K562 (cell line): Measurements from ENCODE around the gene PSMD9. TPM values are rescaled to one million over a fixed set of nuclear protein-coding genes. Genes with fewer than 3 reads are reported as not detected.

Source experiments
- ATAC-seq: fragments of 200-7000 bp; cut with Tn5 transposase; 3 replicates; pipeline ENCODE4 v1.9.1; 2020; ENCODE audit warnings: moderate library complexity
- BruUV-seq: library from RNA; stranded (reverse); fragments of 400-500 nt; replicated peaks from 2 replicates; lab custom pipeline; 2021; lab: Mats Ljungman, UMichigan
- CTCF ChIA-PET: fragments of 300-600 bp; formaldehyde crosslinking; extraction: SDS; loops from one replicate; lab custom pipeline; 2021; ENCODE audit warnings: low intra/inter-chr PET ratio; lab: Yijun Ruan, JAX
- POLR2A ChIA-PET: fragments of 300-600, 350-650 bp; sonication (Branson Sonifier 250); formaldehyde crosslinking; extraction: SDS; loops from one replicate; lab custom pipeline; 2021; ENCODE audit warnings: antibody characterized with exemption, inconsistent platforms; lab: Yijun Ruan, JAX
- DNase-seq, 4 experiments: peaks; one replicate each; pipeline versions ENCODE4 v3.0.0 to v3.0.0-alpha.2; 2011 to 2018; ENCODE audit warnings: low spot score in 3 of 4, mixed read lengths in 3 of 4; ENCODE audit errors: extremely low read depth in 1 of 4
- FAIRE-seq: peaks from 2 replicates; lab custom pipeline; 2011; peaks lifted over from hg19 to GRCh38; lab: Jason Lieb, UNC
- H2AFZ ChIP-seq: 2 replicates; pipeline ENCODE4 v1.6.0; 2011; ENCODE audit warnings: low read depth, low read length, control low read depth, inconsistent platforms
- H3K27ac ChIP-seq: fragments of 200-600 bp; 3 replicates; pipeline ENCODE4 v1.8.0; 2011; ENCODE audit warnings: low read depth, mild to moderate bottlenecking, control low read depth, inconsistent platforms, low read length, moderate library complexity, mixed read lengths; ENCODE audit errors: extremely low read depth
- H3K27me3 ChIP-seq, 2 experiments: fragments of 300-600 bp in 1 of 2; 2 replicates in 1 of 2; 3 replicates in 1 of 2; pipeline versions ENCODE4 v1.6.0 to v1.8.0; 2011; ENCODE audit warnings: inconsistent platforms in 2 of 2, low read length in 2 of 2, mild to moderate bottlenecking in 1 of 2, mixed read lengths in 1 of 2, moderate library complexity in 1 of 2; ENCODE audit not compliant: control insufficient read depth in 2 of 2, insufficient read depth in 2 of 2
- H3K36me3 ChIP-seq: fragments of 300-600 bp; 3 replicates; pipeline ENCODE4 v1.8.0; 2011; ENCODE audit warnings: mild to moderate bottlenecking, low read length, inconsistent platforms; ENCODE audit not compliant: control insufficient read depth, insufficient read depth
- H3K4me1 ChIP-seq, 2 experiments: fragments of 200-600 bp in 1 of 2; replicated peaks in 1 of 2; 2 replicates in 1 of 2; 3 replicates in 1 of 2; pipeline versions ENCODE4 v1.5.1 to v1.8.0; 2011; ENCODE audit warnings: inconsistent platforms in 2 of 2, low read length in 2 of 2, mild to moderate bottlenecking in 1 of 2, mixed read lengths in 1 of 2, moderate library complexity in 1 of 2; ENCODE audit not compliant: control insufficient read depth in 2 of 2, insufficient read depth in 2 of 2
- H3K4me2 ChIP-seq: 2 replicates; pipeline ENCODE4 v1.6.1; 2011; ENCODE audit warnings: low read length, control low read depth, inconsistent platforms, mixed read lengths; ENCODE audit not compliant: insufficient read depth
- H3K4me3 ChIP-seq: fragments of 200-600 bp; sonication (generic), shearing (Covaris generic); 2 replicates; pipeline ENCODE4 v1.5.1; 2016; ENCODE audit warnings: control low read depth, inconsistent platforms
- H3K79me2 ChIP-seq: fragments of 200-600 bp; 3 replicates; pipeline ENCODE4 v1.8.0; 2011; ENCODE audit warnings: low read length, inconsistent platforms; ENCODE audit not compliant: control insufficient read depth, insufficient read depth
- H3K9ac ChIP-seq, 2 experiments: 2 replicates each; pipeline versions ENCODE4 v1.6.0 to v1.6.1; 2011; ENCODE audit warnings: low read depth in 2 of 2, low read length in 2 of 2, control low read depth in 1 of 2, inconsistent platforms in 1 of 2, mild to moderate bottlenecking in 1 of 2, mixed read lengths in 1 of 2; ENCODE audit not compliant: insufficient read depth in 1 of 2
- H3K9me1 ChIP-seq: one replicate; pipeline ENCODE4 v1.6.0; 2011; ENCODE audit warnings: inconsistent platforms, mild to moderate bottlenecking, low read length, moderate library complexity; ENCODE audit not compliant: control insufficient read depth, insufficient read depth
- H3K9me3 ChIP-seq: replicated peaks from 2 replicates; pipeline ENCODE4 v1.5.1; 2011; ENCODE audit warnings: low read depth, low read length, inconsistent platforms; ENCODE audit not compliant: control insufficient read depth, insufficient read depth
- H4K20me1 ChIP-seq: replicated peaks from 2 replicates; pipeline ENCODE4 v1.6.1; 2011; ENCODE audit warnings: low read length, inconsistent platforms, mixed read lengths; ENCODE audit not compliant: control insufficient read depth, insufficient read depth
- PHTF2 ChIP-seq: fragments of 250-450 bp; sonication (Bioruptor Pico); IDR thresholded peaks from 2 replicates; pipeline ENCODE4 v1.5.0; 2021; ENCODE audit warnings: mild to moderate bottlenecking
- ZNF197 ChIP-seq: fragments of 200-800 bp; sonication (Bioruptor generic); IDR thresholded peaks from 2 replicates; pipeline ENCODE4 v1.6.1; 2016; ENCODE audit warnings: low read depth, missing genetic modification characterization, missing compliant biosample characterization
- WGBS: fragments of 100-300 bp; shearing (Covaris generic); methylation state at CpG from one replicate; pipeline ENCODE4 v1.1.6; 2016; ENCODE audit warnings: low coverage, mixed read lengths; ENCODE audit not compliant: insufficient coverage; ENCODE audit errors: missing lambda C conversion rate; 5-methylcytosine and 5-hydroxymethylcytosine counted together
- in situ Hi-C: fragments of 300-500 bp; cut with MboI; formaldehyde crosslinking; loops from 4 replicates; pipeline ENCODE4 v1.15.0; 2018; ENCODE audit warnings: inconsistent platforms, mixed read lengths
- intact Hi-C: fragments of 100-400 bp; cut with micrococcal nuclease; formaldehyde crosslinking; loops from 2 replicates; pipeline ENCODE4 v1.14.2; 2022
- polyA plus RNA-seq, 8 experiments: library from polyadenylated mRNA; depleted of rRNA in 4 of 8; stranded (reverse) in 5 of 8; unstranded in 3 of 8; fragments of >200 nt; fragmentation: Nextera tagmentation in 2 of 8; fragmentation: Illumina TruSeq in 1 of 8; extraction: Ambion mirVana in 2 of 8; extraction: Trizol in 1 of 8; gene quantifications; 2 replicates each; pipeline versions ENCODE4 v1.2.1 to v1.2.3, GENCODE V29; 2011 to 2014; ENCODE audit warnings: inconsistent platforms in 1 of 8, missing spikeins in 1 of 8
- total RNA-seq, 7 experiments: library from RNA; depleted of rRNA in 6 of 7; stranded (reverse); fragments of >200 nt in 6 of 7; fragmentation: Illumina TruSeq in 2 of 7; extraction: Trizol in 2 of 7; gene quantifications; 2 replicates each; pipeline versions ENCODE4 v1.2.1 to v1.2.3, GENCODE V29; 2011 to 2021; ENCODE audit warnings: low replicate concordance in 1 of 7
- TF ChIP-seq, protein P1 (sequence below): fragments of 250-450 bp; sonication (Bioruptor Pico); IDR thresholded peaks from 2 replicates; pipeline ENCODE4 v1.8.0; 2022; ENCODE audit warnings: moderate library complexity, mild to moderate bottlenecking, inconsistent platforms

PSMD9 gene
- total and polyA plus RNA-seq, 9 of the 15 experiments (the other 6 are each of a cell fraction or from before 2014, with no cell fraction given) = 12.2 to 143 (median 61.3) TPM

GRCh38 chr12:121858318-121858661 is 30.3 kb upstream of the PSMD9 start:
- Histone ChIP-seq H4K20me1 (no peaks in the 10 kb centered on the region), H3K79me2 (no peaks in the 10 kb centered on the region), H3K27ac (no peak overlapping the region), H3K4me2 (no peak overlapping the region), H3K9me3 (no peaks in the 10 kb centered on the region), H3K9me1 (no peaks in the 10 kb centered on the region), H2AFZ (no peak overlapping the region), H3K4me1 (peaks cover 8 to 14% of the 10 kb centered on the region in 2 experiments; a peak in 4 of 5 replicates), H3K36me3 (no peaks in the 10 kb centered on the region), H3K27me3 (peaks cover 0 to 8% of the 10 kb centered on the region in 2 experiments; a peak in 1 of 5 replicates), H3K9ac (peak overlapping the region in 1 of 2 experiments; percentile 31; a peak in 2 of 4 replicates), H3K4me3 (no peak overlapping the region)
- ATAC-seq (no peak), DNase-seq (no peak), FAIRE-seq (no peak)
- WGBS = 69% methylated on average over 9 of the region's 10 CpGs
- POLR2A ChIA-PET = no interaction called here
- BruUV-seq = no TSS peak
- TF ChIP-seq, protein P1, sequence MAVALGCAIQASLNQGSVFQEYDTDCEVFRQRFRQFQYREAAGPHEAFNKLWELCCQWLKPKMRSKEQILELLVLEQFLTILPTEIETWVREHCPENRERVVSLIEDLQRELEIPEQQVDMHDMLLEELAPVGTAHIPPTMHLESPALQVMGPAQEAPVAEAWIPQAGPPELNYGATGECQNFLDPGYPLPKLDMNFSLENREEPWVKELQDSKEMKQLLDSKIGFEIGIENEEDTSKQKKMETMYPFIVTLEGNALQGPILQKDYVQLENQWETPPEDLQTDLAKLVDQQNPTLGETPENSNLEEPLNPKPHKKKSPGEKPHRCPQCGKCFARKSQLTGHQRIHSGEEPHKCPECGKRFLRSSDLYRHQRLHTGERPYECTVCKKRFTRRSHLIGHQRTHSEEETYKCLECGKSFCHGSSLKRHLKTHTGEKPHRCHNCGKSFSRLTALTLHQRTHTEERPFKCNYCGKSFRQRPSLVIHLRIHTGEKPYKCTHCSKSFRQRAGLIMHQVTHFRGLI = no peak
- TF ChIP-seq PHTF2 (CRISPR knock-in tag) (no peak), ZNF197 (CRISPR knock-in tag) (no peak)
- in situ Hi-C loops (no loop called here), intact Hi-C loops (no loop called here)
- CTCF ChIA-PET = no interaction called here
